Left lung (tissue), 10 donors: ENCODE measurements around the gene HOXA10. TPM values are rescaled to one million over a fixed set of nuclear protein-coding genes. Genes with fewer than 3 reads are reported as not detected.
A peak's percentile ranks its signal among the peaks of the same experiment; 100 is the strongest.

Experiments used
- ATAC-seq: fragments of 200-7000 bp; cut with Tn5 transposase; one replicate; pipeline ENCODE4 v1.9.1; 2020; ENCODE audit warnings: moderate library complexity
- DNase-seq, 4 donors: peaks; one replicate each; pipeline ENCODE4 v3.0.0-alpha.2; 2013 to 2020
- H3K27ac ChIP-seq, 2 donors: fragments of 200-600 bp; sonication (generic) in 1 of 2; one replicate each; pipeline versions ENCODE4 v1.5.0 to v1.8.0; 2020 to 2021
- H3K27me3 ChIP-seq, 2 donors: fragments of 200-600 bp; sonication (generic) in 1 of 2; one replicate each; pipeline versions ENCODE4 v1.5.0 to v1.8.0; 2020 to 2021
- H3K36me3 ChIP-seq, 2 donors: fragments of 200-600 bp; sonication (generic) in 1 of 2; one replicate each; pipeline versions ENCODE4 v1.5.0 to v1.8.0; 2020 to 2021
- H3K4me1 ChIP-seq, 2 donors: fragments of 200-600 bp; one replicate each; pipeline ENCODE4 v1.8.0; 2021
- H3K4me3 ChIP-seq, 2 donors: fragments of 200-600 bp; sonication (generic) in 1 of 2; one replicate each; pipeline versions ENCODE4 v1.5.0 to v1.8.0; 2020 to 2021; ENCODE audit warnings: mild to moderate bottlenecking in 1 of 2
- H3K9me3 ChIP-seq, 2 donors: fragments of 200-600 bp; sonication (generic) in 1 of 2; one replicate each; pipeline versions ENCODE4 v1.5.0 to v1.8.0; 2020 to 2021
- CTCF ChIP-seq, 2 donors: fragments of 200-600 bp; sonication (generic) in 1 of 2; IDR thresholded peaks; one replicate each; pipeline versions ENCODE4 v1.5.0 to v1.8.0; 2021; ENCODE audit warnings: antibody characterized with exemption in 2 of 2
- intact Hi-C, 2 donors: fragments of 100-400 bp; cut with DNase I; formaldehyde crosslinking; loops; one replicate each; pipeline versions ENCODE4 v1.11.2 to v1.14.2; 2022
- polyA plus RNA-seq, 6 donors: library from polyadenylated mRNA; unstranded; fragments of 120-200 nt; gene quantifications; one replicate each; pipeline ENCODE4 v1.2.1, GENCODE V29; 2013; ENCODE audit not compliant: insufficient read length in 6 of 6
- total RNA-seq, 2 donors: library from RNA; stranded (reverse); fragmentation: NEBNext Ultra II Directional; extraction: Animal tissue kit (Norgen Biotek cat#: 25700); gene quantifications; one replicate each; pipeline ENCODE4 v1.2.1, GENCODE V29; 2021
- donor health status: DM: no; HTN: yes; CAD: no.
- donor health status: DM: no; HTN: no; CAD: no.

HOXA10 gene
- total and polyA plus RNA-seq, 8 donors: 0.34 to 1.3 (median 0.41) TPM; not detected in 1

DNA sequence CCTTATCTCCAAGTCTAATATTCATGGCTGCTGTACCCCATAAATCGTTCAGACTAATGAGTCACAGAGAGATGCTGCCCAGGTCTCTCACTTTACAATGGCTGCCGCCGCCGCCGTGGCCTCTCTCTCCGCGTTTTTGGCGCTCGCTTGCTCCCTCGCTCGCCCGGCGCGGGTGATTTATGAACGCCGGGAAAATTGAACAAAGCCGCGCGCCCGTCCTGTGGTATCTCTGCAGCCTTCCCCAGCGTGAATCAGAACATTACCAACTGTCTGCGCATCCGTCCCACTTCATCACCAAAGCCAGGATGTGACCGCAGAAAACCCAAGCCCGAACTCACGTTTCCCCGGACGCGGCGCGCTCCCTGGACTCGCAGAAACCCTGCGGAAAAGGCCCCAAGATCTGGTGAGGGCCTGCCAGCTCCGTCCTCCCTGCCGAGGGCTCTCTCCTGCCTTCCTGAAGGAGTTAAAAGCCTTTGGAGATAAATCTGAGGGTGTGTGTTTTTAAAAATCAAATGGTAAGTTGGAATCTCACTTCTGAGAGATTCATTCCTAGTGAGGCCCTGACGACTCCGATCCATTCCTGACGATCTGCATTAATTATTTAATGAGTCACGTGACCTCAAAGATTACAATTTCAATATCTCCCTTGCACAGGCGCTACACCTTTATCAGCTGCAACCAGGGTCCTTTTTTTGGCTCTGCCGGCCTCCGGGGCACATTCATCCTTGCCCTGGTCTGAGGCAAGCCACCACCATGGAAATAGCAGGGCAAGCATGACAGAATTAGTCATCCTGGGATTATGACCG lies 49.8 kb downstream of the HOXA10 start:
- H3K36me3 ChIP-seq: no peaks in the 10 kb centered on the region
- TF ChIP-seq CTCF (IDR thresholded peaks at IDR 0.05): no peak
- intact Hi-C loops: no loop called here
- H3K4me3 ChIP-seq: peak overlapping the region in 1 of 2 donors; percentile 17
- H3K27ac ChIP-seq: peak overlapping the region; percentile 71 to 83
- ATAC-seq: peak; percentile 58
- peak in 1 of 4 donors; percentile 76 for DNase-seq
- peaks cover 12 to 28% of the 10 kb centered on the region in 2 donors for H3K4me1 ChIP-seq
- no peaks in the 10 kb centered on the region for H3K9me3 ChIP-seq
- H3K27me3 ChIP-seq: peaks cover 0 to 89% of the 10 kb centered on the region in 2 donors

- Histone ChIP-seq H3K4me3 (peak overlapping the region in 1 of 2 donors; percentile 17), H3K9me3 (no peaks in the 10 kb centered on the region), H3K27ac (peak overlapping the region; percentile 71 to 83), H3K36me3 (no peaks in the 10 kb centered on the region), H3K27me3 (peaks cover 2 to 89% of the 10 kb centered on the region in 2 donors), H3K4me1 (peaks cover 12 to 28% of the 10 kb centered on the region in 2 donors)
- intact Hi-C loops: no loop called here
- no peak for ATAC-seq
- no peak for TF ChIP-seq CTCF (IDR thresholded peaks at IDR 0.05)
- no peak for DNase-seq
Measured at GRCh38 chr7:27123477-27124053, 50.6 kb downstream of the HOXA10 start.

DNA sequence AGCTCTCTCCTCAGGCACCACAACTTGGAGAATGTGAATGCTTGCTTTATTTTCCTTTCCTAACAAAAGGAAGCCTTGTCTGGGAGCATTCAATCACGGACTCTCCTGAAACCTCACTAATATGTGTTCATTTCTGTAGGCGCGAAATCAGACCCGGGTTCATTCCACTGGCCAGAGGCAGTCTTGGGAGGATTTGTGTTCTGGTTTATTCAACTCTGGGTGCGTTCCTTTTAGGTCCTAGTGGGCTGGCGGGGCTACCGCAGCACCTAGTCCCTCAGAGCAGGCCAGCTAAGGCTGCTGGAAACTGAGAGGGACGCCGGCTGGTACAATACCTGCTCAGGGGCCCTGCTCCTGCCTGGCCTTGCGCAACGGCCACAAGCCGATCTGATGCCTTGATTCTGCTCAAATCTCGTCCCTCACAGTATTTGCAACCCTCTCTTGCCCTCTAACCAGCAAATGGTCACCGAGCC lies 51.1 kb downstream of the HOXA10 start:
- peak overlapping the region; percentile 71 to 83 for H3K27ac ChIP-seq
- H3K4me3 ChIP-seq: peak overlapping the region in 1 of 2 donors; percentile 17
- intact Hi-C loops: no loop called here
- DNase-seq (no peak), ATAC-seq (no peak)
- no peak for TF ChIP-seq CTCF (IDR thresholded peaks at IDR 0.05)
- no peaks in the 10 kb centered on the region for H3K9me3 ChIP-seq
- H3K36me3 ChIP-seq: no peaks in the 10 kb centered on the region
- peaks cover 11 to 28% of the 10 kb centered on the region in 2 donors for H3K4me1 ChIP-seq
- H3K27me3 ChIP-seq: peaks cover 2 to 88% of the 10 kb centered on the region in 2 donors

GRCh38 chr7:27122077-27122910 lies 51.8 kb downstream of the HOXA10 start:
- intact Hi-C loops: no loop called here
- H3K4me1 ChIP-seq: peaks cover 8 to 28% of the 10 kb centered on the region in 2 donors
- TF ChIP-seq CTCF (IDR thresholded peaks at IDR 0.05): no peak
- H3K4me3 ChIP-seq: peak overlapping the region in 1 of 2 donors; percentile 17
- no peak for ATAC-seq
- no peaks in the 10 kb centered on the region for H3K9me3 ChIP-seq
- H3K36me3 ChIP-seq: no peaks in the 10 kb centered on the region
- H3K27me3 ChIP-seq: peaks cover 2 to 88% of the 10 kb centered on the region in 2 donors
- no peak for DNase-seq
- peak overlapping the region; percentile 71 to 83 for H3K27ac ChIP-seq
